Measurements from ENCODE around the gene KCND2. TPM values are rescaled to one million over a fixed set of nuclear protein-coding genes. Genes with fewer than 3 reads are reported as not detected.

KCND2 gene
- total RNA-seq, 4 donors from 2014 or later: 0.96 to 3.8 (median 1.7) TPM

- TF ChIP-seq CTCF (IDR thresholded peaks at IDR 0.05): no peak
- ATAC-seq (ENCODE audit: low FRiP score): no peak
- DNase-seq (ENCODE audit: low spot score): no peak
These were observed 31.7 kb downstream of the KCND2 start for GRCh38 chr7:120304674-120305073.

- TF ChIP-seq CTCF (IDR thresholded peaks at IDR 0.05): no peak
- no peak for DNase-seq (ENCODE audit: low spot score)
- no peak for ATAC-seq (ENCODE audit: low FRiP score)
These were observed 35.1 kb downstream of the KCND2 start for GRCh38 chr7:120307991-120308545.

GRCh38 chr7:120311028-120311788, 38.2 kb downstream of the KCND2 start:
- no peak for TF ChIP-seq CTCF (IDR thresholded peaks at IDR 0.05)
- DNase-seq (ENCODE audit: low spot score): no peak

GRCh38 chr7:120320218-120320961, 47.4 kb downstream of the KCND2 start:
- DNase-seq (ENCODE audit: low spot score) (no peak), ATAC-seq (ENCODE audit: low FRiP score) (no peak)

More at GRCh38 chr7:120311028-120311788, 38.2 kb downstream of the KCND2 start:
- no peak for ATAC-seq (ENCODE audit: low FRiP score)

GRCh38 chr7:120327054-120327453, 54.1 kb downstream of the KCND2 start:
- DNase-seq (ENCODE audit: low spot score): no peak
- ATAC-seq (ENCODE audit: low FRiP score): no peak
- TF ChIP-seq CTCF (IDR thresholded peaks at IDR 0.05): no peak

More at GRCh38 chr7:120320218-120320961, 47.4 kb downstream of the KCND2 start:
- no peak for TF ChIP-seq CTCF (IDR thresholded peaks at IDR 0.05)

GRCh38 chr7:120332433-120332832, 59.5 kb downstream of the KCND2 start:
- no peak for ATAC-seq (ENCODE audit: low FRiP score)
- no peak for TF ChIP-seq CTCF (IDR thresholded peaks at IDR 0.05)
- no peak for DNase-seq (ENCODE audit: low spot score)
